Osteoblast (primary cell): Measurements from ENCODE around the gene TMEM175. TPM values are rescaled to one million over a fixed set of nuclear protein-coding genes. Genes with fewer than 3 reads are reported as not detected.

Experiments
- DNase-seq: peaks from one replicate; pipeline ENCODE4 v3.0.0; 2011; ENCODE audit warnings: low spot score, mixed read lengths; ENCODE audit not compliant: insufficient read length; ENCODE audit errors: missing footprints
- H2AFZ ChIP-seq: 2 replicates; pipeline ENCODE4 v1.6.0; 2011; ENCODE audit warnings: mild to moderate bottlenecking, low read length
- H3K27ac ChIP-seq: 2 replicates; pipeline ENCODE4 v1.5.1; 2011; ENCODE audit warnings: mild to moderate bottlenecking, low read depth, low read length, moderate library complexity
- H3K27me3 ChIP-seq: 2 replicates; pipeline ENCODE4 v1.6.0; 2012; ENCODE audit warnings: mild to moderate bottlenecking, control low read depth, inconsistent platforms, low read length, moderate library complexity; ENCODE audit not compliant: insufficient read depth
- H3K36me3 ChIP-seq: 2 replicates; pipeline ENCODE4 v1.5.1; 2011; ENCODE audit warnings: mild to moderate bottlenecking, low read length, control low read depth, moderate library complexity; ENCODE audit not compliant: insufficient read depth
- H3K4me1 ChIP-seq: 2 replicates; pipeline ENCODE4 v1.5.1; 2011; ENCODE audit warnings: mild to moderate bottlenecking, low read length, control low read depth, moderate library complexity; ENCODE audit not compliant: insufficient read depth
- H3K4me2 ChIP-seq: 2 replicates; pipeline ENCODE4 v1.6.0; 2011; ENCODE audit warnings: mild to moderate bottlenecking, low read length; ENCODE audit not compliant: insufficient read depth
- H3K4me3 ChIP-seq: fragments of 200-600 bp; sonication (generic); 3 replicates; pipeline ENCODE4 v1.5.1; 2012; ENCODE audit warnings: mild to moderate bottlenecking, low read length, inconsistent platforms; ENCODE audit not compliant: insufficient read depth
- H3K79me2 ChIP-seq: 2 replicates; pipeline ENCODE4 v1.6.0; 2012; ENCODE audit warnings: mild to moderate bottlenecking, low read length, control low read depth, inconsistent platforms; ENCODE audit not compliant: insufficient read depth
- H3K9me3 ChIP-seq: 2 replicates; pipeline ENCODE4 v1.5.1; 2011; ENCODE audit warnings: low read depth, low read length, control low read depth
- H4K20me1 ChIP-seq: 2 replicates; pipeline ENCODE4 v1.6.0; 2012; ENCODE audit warnings: mild to moderate bottlenecking, low read length, control low read depth; ENCODE audit not compliant: insufficient read depth
- CTCF ChIP-seq: IDR thresholded peaks from 2 replicates; pipeline ENCODE4 v1.5.1; 2011; ENCODE audit warnings: mild to moderate bottlenecking, low read depth, low read length, moderate library complexity; ENCODE audit errors: extremely low read depth
- total RNA-seq: library from RNA; depleted of rRNA; stranded (reverse); fragments of >200 nt; gene quantifications from 2 replicates; pipeline ENCODE4 v1.2.3, GENCODE V29; 2012

The TMEM175 gene
- total RNA-seq, 1 donor: 13.8 TPM

DNA sequence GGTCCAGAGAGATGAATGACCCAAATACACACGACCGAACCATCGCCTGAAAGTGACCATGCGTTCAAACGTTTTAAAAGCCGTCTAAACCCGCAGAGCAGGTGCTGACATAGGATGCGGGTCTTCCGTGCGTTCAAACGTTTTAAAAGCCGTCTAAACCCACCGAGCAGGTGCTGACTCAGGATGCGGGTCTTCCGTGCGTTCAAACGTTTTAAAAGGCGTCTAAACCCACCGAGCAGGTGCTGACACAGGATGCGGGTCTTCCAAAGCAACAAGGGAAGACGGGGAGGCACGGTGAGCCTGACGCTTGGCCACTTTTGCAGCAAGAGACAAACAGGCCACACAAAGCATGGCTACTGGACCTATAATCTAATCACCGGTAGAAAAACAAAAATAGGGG is 47.4 kb upstream of the TMEM175 start:
- Histone ChIP-seq H3K4me2 (no peak overlapping the region), H3K4me1 (no peaks in the 10 kb centered on the region), H2AFZ (no peak overlapping the region), H3K79me2 (no peaks in the 10 kb centered on the region), H3K36me3 (peaks cover 48% of the 10 kb centered on the region), H3K27me3 (no peaks in the 10 kb centered on the region), H3K9me3 (no peaks in the 10 kb centered on the region), H3K27ac (no peak overlapping the region), H4K20me1 (peaks cover 3% of the 10 kb centered on the region), H3K4me3 (no peak overlapping the region)
- no peak for DNase-seq
- no peak for TF ChIP-seq CTCF

GRCh38 chr4:885353-885752 is 46.9 kb upstream of the TMEM175 start:
- Histone ChIP-seq H3K36me3 (peaks cover 43% of the 10 kb centered on the region), H3K9me3 (no peaks in the 10 kb centered on the region), H4K20me1 (peaks cover 3% of the 10 kb centered on the region), H3K79me2 (no peaks in the 10 kb centered on the region), H3K4me1 (no peaks in the 10 kb centered on the region), H3K4me2 (no peak overlapping the region), H3K27ac (no peak overlapping the region), H2AFZ (no peak overlapping the region), H3K27me3 (no peaks in the 10 kb centered on the region), H3K4me3 (no peak overlapping the region)
- no peak for TF ChIP-seq CTCF
- no peak for DNase-seq

GRCh38 chr4:886244-886643 is 46.0 kb upstream of the TMEM175 start:
- peaks cover 7% of the 10 kb centered on the region for H4K20me1 ChIP-seq
- H3K4me2 ChIP-seq: no peak overlapping the region
- no peak overlapping the region for H2AFZ ChIP-seq
- peaks cover 38% of the 10 kb centered on the region for H3K36me3 ChIP-seq
- H3K4me1 ChIP-seq: no peaks in the 10 kb centered on the region
- H3K4me3 ChIP-seq: no peak overlapping the region
- no peaks in the 10 kb centered on the region for H3K9me3 ChIP-seq
- no peak overlapping the region for H3K27ac ChIP-seq
- no peak for DNase-seq
- TF ChIP-seq CTCF: no peak
- no peaks in the 10 kb centered on the region for H3K79me2 ChIP-seq
- no peaks in the 10 kb centered on the region for H3K27me3 ChIP-seq

DNA sequence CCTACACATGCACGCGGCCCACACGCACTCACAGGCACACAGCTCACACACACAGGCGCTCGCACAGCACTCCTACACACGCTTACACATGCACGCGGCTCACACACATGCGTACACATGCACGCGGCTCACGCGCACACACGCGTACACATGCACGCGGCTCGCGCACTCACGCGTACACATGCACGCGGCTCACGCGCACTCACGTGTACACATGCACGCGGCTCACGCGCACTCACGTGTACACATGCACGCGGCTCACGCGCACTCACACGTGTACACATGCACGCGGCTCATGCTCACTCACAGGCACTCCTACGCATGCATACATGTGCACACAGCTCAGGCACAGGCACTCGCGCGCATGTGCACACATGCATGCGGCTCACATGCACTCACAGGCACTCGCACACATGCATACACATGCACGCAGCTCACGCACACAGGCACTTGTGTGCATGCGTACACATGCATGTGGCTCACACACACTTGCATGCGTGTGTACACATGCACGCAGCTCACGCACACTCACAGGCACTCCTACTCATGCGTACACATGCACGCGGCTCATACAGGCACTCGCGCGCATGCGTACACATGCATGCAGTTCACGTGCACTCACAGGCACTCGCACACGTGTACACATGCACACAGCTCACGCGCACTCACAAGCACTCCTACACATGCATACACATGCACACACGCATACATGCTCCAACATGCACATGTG is 45.1 kb upstream of the TMEM175 start:
- H3K4me2 ChIP-seq: no peak overlapping the region
- H3K4me1 ChIP-seq: no peaks in the 10 kb centered on the region
- peaks cover 7% of the 10 kb centered on the region for H4K20me1 ChIP-seq
- H3K27ac ChIP-seq: no peak overlapping the region
- H3K79me2 ChIP-seq: no peaks in the 10 kb centered on the region
- H2AFZ ChIP-seq: no peak overlapping the region
- H3K4me3 ChIP-seq: no peak overlapping the region
- no peaks in the 10 kb centered on the region for H3K27me3 ChIP-seq
- DNase-seq: no peak
- no peak for TF ChIP-seq CTCF
- peaks cover 37% of the 10 kb centered on the region for H3K36me3 ChIP-seq
- no peaks in the 10 kb centered on the region for H3K9me3 ChIP-seq
